GM21360 (cell line): ENCODE data around the gene SLC46A3.
"Not testable (repeated sequence)": the region's sequence is repeated elsewhere in the genome, so short reads cannot be mapped to it uniquely, and the experiment has no call there.

Experiments
- ATAC-seq: cut with Tn5 transposase; IDR thresholded peaks from one replicate; pipeline ENCODE4 v1.9.1; 2021; ENCODE audit warnings: mild to moderate bottlenecking, moderate library complexity; ENCODE audit not compliant: unreplicated experiment

The SLC46A3 gene, protein sequence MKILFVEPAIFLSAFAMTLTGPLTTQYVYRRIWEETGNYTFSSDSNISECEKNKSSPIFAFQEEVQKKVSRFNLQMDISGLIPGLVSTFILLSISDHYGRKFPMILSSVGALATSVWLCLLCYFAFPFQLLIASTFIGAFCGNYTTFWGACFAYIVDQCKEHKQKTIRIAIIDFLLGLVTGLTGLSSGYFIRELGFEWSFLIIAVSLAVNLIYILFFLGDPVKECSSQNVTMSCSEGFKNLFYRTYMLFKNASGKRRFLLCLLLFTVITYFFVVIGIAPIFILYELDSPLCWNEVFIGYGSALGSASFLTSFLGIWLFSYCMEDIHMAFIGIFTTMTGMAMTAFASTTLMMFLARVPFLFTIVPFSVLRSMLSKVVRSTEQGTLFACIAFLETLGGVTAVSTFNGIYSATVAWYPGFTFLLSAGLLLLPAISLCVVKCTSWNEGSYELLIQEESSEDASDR

DNA sequence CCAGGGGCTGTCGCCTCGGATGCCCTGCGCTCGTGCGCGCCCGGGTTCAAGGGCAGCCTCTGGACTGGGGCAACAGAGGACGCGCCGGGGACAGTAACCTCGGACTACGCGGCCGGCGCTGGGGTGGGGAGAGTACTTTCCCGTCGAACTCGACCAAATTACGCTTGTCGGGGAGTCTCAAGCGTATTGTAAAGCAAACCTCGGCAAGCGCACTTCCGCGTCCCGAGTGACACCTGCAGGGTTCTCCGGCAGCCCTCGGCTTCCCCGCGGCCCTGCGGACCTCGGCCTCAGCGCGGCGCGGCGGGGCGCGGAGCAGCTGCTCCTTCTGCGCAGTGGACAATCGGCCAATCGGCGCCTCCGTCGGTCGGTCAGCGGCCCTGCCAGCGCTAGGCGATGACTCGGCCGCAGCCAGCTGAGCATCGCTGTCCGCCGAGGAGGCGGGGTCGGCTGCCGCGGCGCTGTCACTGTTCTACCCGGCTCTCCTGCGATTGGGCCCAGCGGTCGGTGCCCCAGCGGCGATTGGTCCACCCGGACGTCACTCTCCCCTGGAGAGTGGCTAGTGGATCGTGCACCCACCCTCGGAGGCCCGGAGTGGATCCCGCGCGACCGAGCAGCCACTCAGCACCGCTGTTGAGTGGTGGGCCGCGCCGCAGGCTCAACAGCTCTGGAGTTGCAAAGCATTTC lies at the start of gene SLC46A3:
SLC46A3 (minus strand) TSS at position 428 of the 684 bp plus-strand sequence. CDS start 972 bp downstream, outside the sequence.
- peak; percentile 97 for ATAC-seq

DNA sequence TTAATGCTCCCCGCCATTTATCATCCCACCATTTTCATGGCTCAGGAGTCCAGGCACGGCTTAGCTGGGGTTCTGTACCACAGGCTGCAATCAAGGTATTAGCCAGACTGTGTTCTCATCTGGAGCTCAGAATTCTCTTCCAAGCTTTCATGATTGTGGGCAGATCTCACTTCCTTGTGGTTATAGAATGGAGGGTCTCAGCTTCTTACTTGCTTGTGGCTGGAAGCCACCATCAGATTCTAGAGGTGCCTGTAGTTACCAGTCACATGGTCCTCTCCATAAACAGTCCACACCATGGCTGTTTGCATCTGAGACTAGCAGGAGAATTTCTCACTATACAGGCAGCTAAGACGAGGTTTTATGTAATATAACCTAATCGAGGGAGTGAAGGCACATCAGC lies 45.1 kb upstream of the SLC46A3 start:
- no peak for ATAC-seq

DNA sequence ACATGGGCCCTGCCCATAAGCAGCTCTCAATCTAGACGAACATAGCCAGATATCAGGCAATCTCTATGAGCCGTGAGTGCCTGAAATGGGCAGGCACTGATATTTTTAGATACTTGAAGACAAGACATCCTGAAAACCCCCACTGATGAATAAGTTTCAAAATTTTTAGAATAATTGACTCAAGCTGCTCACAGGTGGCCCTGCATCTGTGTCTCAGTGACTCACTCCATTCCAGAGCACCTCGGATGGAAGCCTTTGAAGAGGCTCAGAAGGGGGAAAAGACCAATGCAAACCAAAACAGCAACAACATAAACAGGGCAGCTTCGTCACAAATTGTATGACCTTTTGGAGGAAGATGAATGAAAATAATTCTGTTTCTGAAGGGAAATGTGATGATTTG lies 42.8 kb upstream of the SLC46A3 start:
- no peak for ATAC-seq

DNA sequence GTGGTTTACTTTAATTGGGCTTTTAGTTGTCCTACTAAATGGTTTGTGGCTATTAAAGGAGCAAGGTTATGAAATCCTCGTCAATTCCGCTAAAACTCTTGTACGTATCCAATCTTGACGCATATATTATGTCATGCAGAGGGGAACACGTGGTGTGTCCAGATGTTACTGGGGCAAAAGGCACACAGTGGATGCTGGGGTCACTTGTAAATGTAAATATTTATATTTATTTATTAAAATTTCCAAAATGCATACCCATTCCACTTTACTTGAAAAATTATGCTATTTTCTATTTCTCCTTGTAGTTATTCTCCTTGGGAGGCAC lies 36.7 kb upstream of the SLC46A3 start:
- no peak for ATAC-seq

DNA sequence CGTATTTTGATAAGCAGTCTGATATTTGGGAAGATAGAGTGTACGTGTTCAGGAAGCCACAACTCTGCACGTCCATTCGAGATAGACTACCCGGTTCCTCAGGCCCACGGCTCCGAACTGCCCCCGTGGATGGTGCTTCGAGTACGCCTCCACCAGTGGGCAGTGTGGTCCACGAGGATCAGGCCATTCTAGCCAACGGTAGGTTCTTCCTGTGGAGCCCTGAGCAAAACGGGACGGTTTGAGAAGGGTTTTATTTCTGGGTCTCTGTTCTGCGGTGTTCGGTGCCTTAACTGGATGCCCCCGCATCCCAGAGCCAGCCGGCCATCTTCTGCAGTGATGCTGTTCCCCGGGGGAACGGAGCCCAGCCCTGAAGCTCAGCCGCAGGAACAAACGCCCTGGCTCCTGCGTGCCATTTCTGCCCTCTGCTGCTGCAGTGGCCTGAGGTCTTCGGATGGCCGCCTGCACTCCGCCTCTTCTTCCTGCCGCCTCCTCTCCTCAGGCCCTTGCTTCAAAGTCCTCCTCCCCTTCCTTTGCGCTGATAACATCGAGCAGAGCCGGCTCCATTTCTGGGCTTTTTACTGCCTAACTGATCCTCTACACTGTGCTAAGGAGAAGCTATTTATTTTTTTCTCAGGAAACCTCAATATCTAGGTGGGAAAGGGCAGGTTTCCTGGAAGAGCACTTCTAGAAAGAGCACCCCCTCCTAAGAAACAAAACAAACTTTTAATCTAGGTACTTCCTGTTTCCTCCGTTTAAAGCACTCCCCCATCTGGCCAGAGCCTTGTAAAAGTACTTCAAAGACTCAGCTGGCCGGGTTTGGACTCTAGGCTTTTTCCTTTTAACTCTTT lies 36.2 kb upstream of the SLC46A3 start:
- no peak for ATAC-seq

DNA sequence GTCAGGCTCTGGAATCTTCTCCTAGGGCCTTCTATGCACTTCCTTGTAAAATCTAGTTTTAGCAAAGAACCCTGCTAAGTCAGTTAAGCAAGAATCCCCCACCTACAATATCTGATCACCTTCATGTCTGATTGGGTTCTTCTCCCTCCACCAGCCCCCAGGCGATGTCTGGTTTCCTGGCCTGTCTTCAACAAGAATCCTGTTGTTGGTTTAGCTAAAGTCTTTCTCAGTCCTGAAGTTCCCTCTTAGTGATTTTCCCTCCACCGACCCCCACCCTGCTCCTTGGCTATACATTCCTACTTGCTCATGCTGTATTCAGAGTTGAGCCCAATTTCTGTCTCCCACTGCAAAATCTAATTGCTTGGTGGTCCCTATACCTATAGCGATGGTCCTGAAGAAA lies 35.2 kb upstream of the SLC46A3 start:
- ATAC-seq, result no peak

DNA sequence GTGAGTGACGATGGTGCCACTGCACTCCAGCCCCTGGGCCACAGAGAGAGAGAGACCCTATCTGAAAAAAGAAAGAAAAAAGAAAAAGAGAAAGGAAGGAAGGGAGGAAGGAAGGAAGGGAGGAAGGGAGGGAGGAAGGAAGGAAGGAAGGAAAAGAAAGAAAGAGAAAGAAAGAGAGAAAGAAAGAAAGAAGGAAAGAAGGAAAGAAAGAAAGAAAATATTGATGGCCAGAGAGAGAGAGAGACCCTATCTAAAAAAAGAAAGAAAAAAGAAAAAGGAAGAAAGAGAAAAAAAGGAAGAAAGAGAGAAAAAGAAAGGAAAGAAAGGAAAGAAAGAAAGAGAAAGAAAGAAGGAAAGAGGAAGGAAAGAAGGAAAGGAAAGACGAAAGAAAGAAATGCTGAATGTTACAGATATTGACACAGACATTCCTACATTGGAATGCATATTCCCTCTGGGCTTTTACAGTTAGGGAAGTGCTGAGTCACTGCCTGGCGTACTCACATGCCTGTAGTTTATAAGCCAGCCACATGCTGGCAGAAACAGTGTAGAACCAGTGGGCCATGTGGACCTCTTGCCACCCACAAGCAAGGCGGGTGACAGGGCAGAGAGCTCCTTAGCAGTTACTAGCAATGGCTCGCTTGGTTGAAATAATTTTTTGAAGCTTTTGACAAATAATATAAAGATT lies 34.6 kb upstream of the SLC46A3 start:
- ATAC-seq, result no peak

DNA sequence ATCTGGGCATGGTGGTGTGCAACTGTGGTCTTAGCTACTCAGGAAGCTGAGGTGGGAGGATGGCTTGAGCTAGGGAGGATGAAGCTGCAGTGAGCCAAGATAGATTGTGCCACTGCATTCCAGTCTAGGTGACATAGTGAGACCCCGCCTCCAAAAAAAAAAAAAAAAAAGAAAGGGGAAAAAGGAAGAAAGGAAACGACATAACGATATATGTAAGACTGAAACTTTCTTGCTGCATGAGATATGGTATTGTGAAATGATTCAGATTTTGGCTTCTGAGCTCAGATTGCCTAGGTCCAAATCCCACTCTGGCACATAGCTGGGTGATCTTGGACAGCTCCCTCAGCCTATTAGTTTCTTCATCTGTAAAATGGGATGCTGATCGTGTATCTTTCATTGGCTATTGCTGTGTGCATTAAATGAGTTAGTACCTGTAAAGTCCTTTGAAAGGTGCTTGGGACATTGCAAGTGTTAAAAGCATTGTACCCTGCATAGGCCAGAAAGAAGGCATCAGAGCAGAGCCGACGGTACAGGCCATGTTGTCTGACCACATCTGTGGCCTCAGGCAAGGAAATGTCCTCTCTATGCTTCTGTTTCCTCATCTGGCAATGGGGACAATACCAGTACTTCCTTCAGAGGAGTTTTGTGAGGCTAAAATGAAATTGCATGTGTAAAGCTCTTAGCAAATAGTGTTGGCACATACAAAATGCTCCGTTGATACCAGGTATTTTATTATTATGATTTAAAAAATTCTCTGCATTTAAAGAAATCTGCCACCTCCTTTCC lies 32.6 kb upstream of the SLC46A3 start:
- no peak for ATAC-seq

DNA sequence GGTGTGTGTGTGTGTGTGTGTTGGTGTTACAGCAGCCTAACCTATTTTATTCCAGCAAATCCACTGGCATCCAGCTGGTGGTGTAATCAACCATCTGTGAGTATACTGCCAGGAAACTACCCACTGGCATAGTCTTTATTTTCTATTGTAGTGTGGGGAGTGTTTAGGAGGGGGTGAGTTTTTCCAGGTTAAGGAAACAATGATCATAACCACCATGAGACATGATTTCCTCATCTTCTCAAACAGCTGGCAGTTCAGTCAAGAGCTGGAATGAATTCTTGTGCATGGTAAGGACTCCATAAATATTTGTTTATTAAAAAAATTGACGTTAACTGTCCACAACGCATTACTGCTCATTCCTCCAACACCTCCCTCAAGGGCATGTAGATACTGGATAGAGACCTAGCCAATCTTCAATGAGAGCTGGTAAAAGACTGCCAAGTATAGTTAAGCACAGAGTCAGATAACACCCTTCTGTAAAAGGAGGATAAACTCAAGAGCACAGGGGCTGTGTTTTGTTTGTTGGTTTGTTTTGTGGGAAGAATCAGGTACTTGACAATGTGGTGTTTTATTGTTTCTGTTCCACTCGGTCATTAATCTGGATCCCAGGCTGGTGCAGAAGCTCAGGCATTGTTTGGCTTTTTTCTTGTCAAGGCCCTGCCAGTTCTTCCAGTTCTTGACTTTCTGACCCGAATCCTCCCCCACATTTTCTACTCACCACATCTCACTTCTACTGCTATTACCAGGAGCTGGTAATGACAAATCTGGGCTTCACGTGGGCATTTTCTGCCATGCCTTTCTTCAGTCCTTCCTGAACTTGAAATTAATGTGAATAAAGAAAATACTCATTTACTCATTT lies 31.6 kb upstream of the SLC46A3 start:
- ATAC-seq, result no peak

DNA sequence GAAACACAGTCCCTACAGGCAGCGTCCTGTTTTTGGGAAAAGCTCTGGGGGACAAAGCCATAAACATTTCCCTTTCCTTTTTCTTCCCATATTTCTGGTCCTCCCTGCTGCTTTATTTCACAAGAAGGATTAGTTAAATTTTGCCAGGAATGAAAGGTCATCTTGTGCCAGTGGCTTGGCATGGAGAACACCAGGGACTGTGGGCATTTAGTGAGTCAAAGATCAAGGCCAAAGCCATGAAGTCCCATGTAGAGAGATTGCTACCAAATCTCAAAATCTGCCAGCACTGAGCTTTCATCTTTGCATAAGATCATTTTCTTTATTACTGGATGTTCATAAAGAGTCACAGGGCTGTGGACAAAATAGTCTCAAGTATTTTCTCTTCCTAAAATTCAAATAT lies 29.1 kb upstream of the SLC46A3 start:
- ATAC-seq, result no peak

DNA sequence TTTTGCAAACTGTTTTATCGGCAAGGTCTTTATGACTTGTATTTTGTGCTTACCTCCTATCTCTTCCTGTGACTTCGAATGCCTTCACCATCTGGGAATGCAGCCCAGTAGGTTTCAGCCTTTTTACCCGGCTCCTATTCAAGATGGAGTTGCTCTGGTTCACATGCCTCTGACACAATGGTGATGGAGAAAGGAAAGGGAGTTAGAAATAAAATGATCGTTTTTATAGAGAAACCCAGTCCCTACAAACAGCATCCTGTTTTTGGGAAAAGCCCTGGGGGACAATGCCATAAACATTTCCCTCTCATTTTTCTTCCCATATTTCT lies 27.5 kb upstream of the SLC46A3 start:
- no peak for ATAC-seq

DNA sequence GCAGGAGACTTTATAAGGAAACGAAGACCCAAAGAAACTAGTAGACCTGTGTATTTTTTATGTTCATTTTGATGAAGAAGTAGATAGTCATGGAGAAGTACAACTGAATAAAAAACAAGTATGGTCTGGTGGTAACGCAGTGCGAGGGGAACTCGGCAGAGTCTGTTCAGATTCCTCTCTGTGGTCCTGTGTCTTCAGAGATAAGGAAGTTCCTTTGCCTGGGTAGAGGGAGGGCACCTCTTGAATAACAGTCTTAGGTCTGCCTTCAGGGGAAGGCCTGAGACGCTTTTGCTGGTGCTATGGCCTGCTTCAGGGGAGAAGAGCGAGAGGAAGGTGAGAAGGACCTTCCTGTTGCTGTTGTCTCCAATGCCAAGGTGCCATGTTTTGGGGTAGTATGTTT lies 25.9 kb upstream of the SLC46A3 start:
- no peak for ATAC-seq

DNA sequence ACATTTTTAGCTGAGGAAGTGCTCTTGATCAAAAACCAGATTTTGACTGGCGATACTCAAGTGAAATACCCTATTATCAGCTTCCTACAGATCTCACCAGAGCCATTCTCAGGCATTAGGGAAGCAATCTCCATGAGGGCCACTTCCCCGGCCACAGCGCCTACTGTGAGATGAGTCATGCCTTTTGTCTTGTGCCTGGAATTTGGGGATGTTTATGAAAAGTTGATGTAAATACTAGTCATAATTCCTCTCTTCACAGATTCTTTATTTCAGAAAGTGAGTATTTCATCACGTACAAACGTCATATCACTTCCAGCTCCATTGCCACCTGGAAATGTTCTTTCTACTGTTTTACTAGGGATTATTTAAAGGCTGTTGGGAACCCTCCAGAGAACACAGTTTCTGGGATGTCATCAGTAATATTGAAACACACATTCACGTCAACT lies 25.3 kb upstream of the SLC46A3 start:
- ATAC-seq, result no peak

DNA sequence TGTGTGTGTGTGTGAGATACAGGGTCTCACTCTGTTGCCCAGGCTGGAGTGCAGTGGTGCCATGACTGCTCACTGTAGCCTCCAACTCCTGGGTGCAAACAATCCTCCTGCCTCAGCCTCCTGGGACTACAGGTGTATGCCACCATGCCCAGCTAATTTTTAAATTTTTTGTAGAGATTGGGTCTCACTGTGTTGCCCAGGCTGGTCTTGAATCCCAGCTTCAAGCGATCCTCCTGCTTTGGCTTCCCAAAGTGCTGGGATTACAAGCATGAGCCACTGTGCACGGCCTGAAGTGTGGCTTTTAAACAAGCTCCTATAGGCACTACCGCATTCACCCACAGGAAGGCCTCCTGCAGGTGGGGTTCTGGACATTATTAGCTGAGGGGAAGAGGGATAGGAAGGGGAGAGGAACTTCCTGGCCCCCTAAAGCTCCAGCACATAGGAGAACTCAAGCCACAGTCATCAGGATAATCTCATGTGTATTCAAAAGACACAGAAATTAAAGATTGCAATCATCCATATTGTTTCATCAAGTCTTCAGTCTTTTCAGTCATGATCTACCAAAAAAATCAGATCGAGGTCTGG lies 24.8 kb upstream of the SLC46A3 start:
- no peak for ATAC-seq

DNA sequence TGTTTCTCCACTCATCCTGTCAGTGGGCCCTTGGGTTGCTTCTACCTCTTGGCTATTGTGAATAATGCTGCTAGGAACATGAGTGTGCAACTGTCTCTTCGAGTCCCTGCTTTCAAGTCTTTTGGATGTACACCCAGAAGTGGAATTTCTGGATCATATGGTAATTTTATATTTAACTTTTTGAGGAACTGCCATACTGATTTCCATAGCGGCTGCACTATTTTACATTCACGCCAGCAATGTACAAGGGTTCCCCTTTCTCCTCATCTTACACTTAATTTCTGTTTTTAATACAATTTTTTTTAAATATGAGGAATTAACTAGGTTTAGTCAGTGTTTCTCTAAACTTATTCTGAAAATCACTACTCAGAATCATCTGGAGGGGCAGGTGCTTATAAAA lies 24.2 kb upstream of the SLC46A3 start:
- no peak for ATAC-seq

DNA sequence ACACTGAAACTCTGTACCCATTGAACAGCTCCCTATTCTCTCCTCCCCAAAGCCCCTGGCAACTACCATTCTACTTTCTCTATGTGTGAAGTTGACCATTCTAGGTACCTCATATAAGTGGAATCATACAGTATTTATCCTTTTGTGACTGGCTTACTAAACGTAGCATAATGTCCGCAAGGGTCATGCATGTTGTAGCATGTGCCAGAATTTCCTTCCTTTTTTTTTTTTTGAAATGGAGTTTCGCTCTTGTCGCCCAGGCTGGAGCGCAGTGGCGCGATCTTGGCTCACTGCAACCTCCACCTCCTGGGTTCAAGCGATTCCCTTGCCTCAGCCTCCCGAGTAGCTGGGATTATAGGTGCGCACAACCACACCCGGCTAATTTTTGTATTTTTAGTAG lies 23.7 kb upstream of the SLC46A3 start:
- ATAC-seq, result not testable (repeated sequence)

DNA sequence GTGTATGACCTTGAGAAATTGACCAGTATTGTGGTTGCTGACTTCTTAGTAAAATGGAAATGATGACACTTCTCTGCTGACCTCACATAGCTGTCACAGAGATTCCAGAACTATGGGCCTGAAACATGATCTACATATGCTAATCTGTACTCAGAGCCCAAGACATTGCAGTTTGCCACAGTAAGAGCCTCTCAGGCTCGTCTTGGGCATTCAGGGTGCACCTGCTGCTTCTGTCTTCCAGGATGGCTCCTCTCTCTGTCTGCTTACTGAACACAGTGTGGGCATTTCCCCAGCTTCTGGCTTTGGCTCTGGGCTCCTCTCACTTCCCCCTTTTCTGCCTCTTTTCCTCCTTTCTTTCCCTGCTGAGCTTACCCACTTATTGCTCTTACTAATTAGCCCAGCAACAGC lies 22.3 kb upstream of the SLC46A3 start:
- ATAC-seq, result no peak

DNA sequence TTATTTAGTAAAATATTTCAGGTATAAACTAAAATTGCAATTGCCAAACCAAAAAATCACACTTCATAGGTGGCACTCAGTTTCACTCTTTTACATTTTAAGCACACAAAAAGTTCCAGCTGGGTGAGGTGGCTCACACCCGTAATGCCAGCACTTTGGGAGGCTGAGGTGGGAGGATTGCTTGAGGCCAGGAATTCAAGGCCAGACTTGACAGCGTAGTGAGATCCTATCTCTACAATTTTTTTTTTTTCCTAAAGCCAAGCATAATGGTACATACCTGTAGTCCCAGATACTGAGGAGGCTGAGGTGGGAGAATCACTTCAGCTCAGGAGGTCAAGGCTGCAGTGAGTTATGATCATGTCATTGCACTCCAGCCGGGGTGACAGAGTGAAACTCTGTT lies 20.6 kb upstream of the SLC46A3 start:
- ATAC-seq, result no peak

DNA sequence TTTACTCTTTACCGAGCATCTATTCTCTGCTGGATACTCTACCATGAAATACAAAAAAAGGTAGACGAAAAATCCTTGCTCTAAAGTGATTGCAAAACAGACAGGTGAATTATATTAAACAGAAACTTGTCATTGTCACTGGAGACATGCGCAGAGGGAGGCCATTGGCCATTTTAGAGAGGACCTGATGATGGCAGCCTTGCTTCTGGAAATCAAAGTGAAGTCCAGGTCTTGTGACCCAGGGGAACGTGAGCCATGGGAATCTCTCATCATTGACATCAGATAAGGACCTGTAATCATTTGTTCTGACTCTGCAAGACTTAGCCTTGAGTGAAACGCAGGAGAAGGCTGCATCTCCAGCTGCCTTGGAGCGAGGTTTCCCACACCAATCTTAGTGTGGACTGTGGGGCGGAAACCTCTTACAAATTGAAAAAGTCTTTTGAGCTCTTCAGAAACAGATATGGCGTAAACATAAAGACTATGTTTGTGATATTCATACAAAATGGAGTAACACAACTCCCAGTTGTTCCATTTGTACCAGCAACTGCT lies 16.8 kb upstream of the SLC46A3 start:
- no peak for ATAC-seq
